ENCODE measurements around the gene TRPM3. TPM values are rescaled to one million over a fixed set of nuclear protein-coding genes. Genes with fewer than 3 reads are reported as not detected.
A peak's percentile ranks its signal among the peaks of the same experiment; 100 is the strongest.

The TRPM3 gene
- total and polyA plus RNA-seq, 10 donors: 0.02 to 6.7 (median 1.6) TPM

GRCh38 chr9:70486127-70486526, 635.3 kb downstream of the TRPM3 start:
- no peaks in the 10 kb centered on the region for H3K27me3 ChIP-seq (replicated peaks in 1 of 7)
- DNase-seq: no peak
- H3K27ac ChIP-seq: peak overlapping the region in 4 of 8 donors; percentile 18 to 82 (median 41)
- H3K9me3 ChIP-seq: no peaks in the 10 kb centered on the region
- intact Hi-C loops (cut with DNase I; ENCODE audit: low total_unique reads): loop anchor here (10.0 kb wide), 2 partner anchors 61 to 141 kb away; no protein-coding TSS in a partner anchor
- H3K4me3 ChIP-seq: no peak overlapping the region
- TF ChIP-seq CTCF (IDR thresholded peaks at IDR 0.05 in 8 of 11, conservative IDR thresholded peaks at IDR 0.05 in 3 of 11): no peak
- TF ChIP-seq POLR2AphosphoS5 (IDR thresholded peaks at IDR 0.05): no peak
- no peak for TF ChIP-seq POLR2A (IDR thresholded peaks at IDR 0.05)
- no peaks in the 10 kb centered on the region for H3K36me3 ChIP-seq
- peaks cover 5 to 28% (median 12%) of the 10 kb centered on the region in 6 donors for H3K4me1 ChIP-seq
- WGBS, 5 donors: 77 to 94% (median 83%) methylated on average over 3 of the region's 3 CpGs

GRCh38 chr9:70485273-70485858, 636.1 kb downstream of the TRPM3 start:
- H3K27me3 ChIP-seq (replicated peaks in 1 of 7): no peaks in the 10 kb centered on the region
- H3K4me1 ChIP-seq: peaks cover 5 to 34% (median 13%) of the 10 kb centered on the region in 6 donors
- no peaks in the 10 kb centered on the region for H3K9me3 ChIP-seq
- H3K4me3 ChIP-seq: no peak overlapping the region
- peak overlapping the region in 6 of 8 donors; percentile 12 to 82 (median 49) for H3K27ac ChIP-seq
- no peaks in the 10 kb centered on the region for H3K36me3 ChIP-seq
- no peak for DNase-seq
- TF ChIP-seq CTCF (IDR thresholded peaks at IDR 0.05 in 8 of 11, conservative IDR thresholded peaks at IDR 0.05 in 3 of 11) (no peak), POLR2A (IDR thresholded peaks at IDR 0.05) (no peak), POLR2AphosphoS5 (IDR thresholded peaks at IDR 0.05) (peak in 2 of 3 donors; percentile 43 to 48)
- 40 to 59% (median 45%) methylated on average over 5 of the region's 5 CpGs for WGBS, 5 donors
- intact Hi-C loops (cut with DNase I; ENCODE audit: low total_unique reads): loop anchor here (10.0 kb wide), 2 partner anchors 61 to 141 kb away; no protein-coding TSS in a partner anchor

- peak in 1 of 3 donors; percentile 58 for TF ChIP-seq POLR2AphosphoS5 (IDR thresholded peaks at IDR 0.05)
- TF ChIP-seq POLR2A (IDR thresholded peaks at IDR 0.05): no peak
- peak; percentile 58 to 85 (median 81) for TF ChIP-seq CTCF (IDR thresholded peaks at IDR 0.05 in 8 of 11, conservative IDR thresholded peaks at IDR 0.05 in 3 of 11)
- H3K4me1 ChIP-seq: peaks cover 5 to 43% (median 20%) of the 10 kb centered on the region in 6 donors
- no peaks in the 10 kb centered on the region for H3K36me3 ChIP-seq
- intact Hi-C loops (cut with DNase I; ENCODE audit: low total_unique reads): loop anchor here (10.0 kb wide), 2 partner anchors 60 to 140 kb away; no protein-coding TSS in a partner anchor
- H3K4me3 ChIP-seq: no peak overlapping the region
- 50 to 64% (median 52%) methylated on average over 8 of the region's 8 CpGs for WGBS, 5 donors
- DNase-seq: no peak
- no peaks in the 10 kb centered on the region for H3K9me3 ChIP-seq
- H3K27me3 ChIP-seq (replicated peaks in 1 of 7): no peaks in the 10 kb centered on the region
- peak overlapping the region in 4 of 8 donors; percentile 26 to 82 (median 50) for H3K27ac ChIP-seq
Measured at GRCh38 chr9:70484232-70485130, 636.9 kb downstream of the TRPM3 start.

Measured in spleen (tissue), 11 donors.